Measurements from ENCODE around the gene SLC25A44.
"Not testable (repeated sequence)": the region's sequence is repeated elsewhere in the genome, so short reads cannot be mapped to it uniquely, and the experiment has no call there.

GRCh38 chr1:156190265-156190664, 3.6 kb upstream of the SLC25A44 start:
- TF ChIP-seq CTCF (IDR thresholded peaks at IDR 0.05); EZH2 (IDR thresholded peaks at IDR 0.05; ENCODE audit: borderline replicate concordance, insufficient read depth, low read depth, low read length, poor library complexity, severe bottlenecking): not testable (repeated sequence)
